Measurements from ENCODE around the gene FAM13A.

DNA sequence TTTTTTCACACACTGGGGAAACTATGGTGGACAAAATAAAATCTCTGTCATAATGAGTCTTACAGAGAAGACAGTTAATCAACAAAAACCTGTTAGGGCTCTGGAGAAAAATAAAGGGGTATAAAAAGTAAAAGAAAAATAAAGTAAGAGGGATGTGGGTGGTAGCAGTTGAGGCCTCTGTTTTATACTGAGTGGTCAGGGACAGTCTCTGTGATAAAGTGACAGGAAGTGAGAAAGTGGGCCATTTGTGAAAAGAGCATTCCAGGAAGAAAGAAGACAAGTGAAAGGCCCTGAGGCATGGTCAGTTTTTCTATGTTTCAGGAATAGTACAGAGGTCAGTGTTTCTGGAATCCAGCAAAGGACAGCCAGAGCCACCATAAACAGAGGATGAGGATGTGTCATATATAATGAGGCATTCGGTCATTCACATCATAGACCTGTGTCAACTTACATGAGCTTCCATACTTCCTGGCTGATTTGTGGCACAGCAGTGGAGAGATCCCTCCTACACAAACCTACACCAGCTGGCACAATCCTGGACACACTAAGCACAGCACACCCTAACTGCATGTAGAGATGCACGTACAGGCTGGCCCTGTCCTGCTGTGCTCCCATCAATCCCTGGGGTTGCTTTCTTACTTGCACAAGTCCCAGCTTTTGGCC lies 295.0 kb downstream of the FAM13A start:
- no peak for TF ChIP-seq POLR2A (IDR thresholded peaks at IDR 0.05)
- TF ChIP-seq, protein P1, sequence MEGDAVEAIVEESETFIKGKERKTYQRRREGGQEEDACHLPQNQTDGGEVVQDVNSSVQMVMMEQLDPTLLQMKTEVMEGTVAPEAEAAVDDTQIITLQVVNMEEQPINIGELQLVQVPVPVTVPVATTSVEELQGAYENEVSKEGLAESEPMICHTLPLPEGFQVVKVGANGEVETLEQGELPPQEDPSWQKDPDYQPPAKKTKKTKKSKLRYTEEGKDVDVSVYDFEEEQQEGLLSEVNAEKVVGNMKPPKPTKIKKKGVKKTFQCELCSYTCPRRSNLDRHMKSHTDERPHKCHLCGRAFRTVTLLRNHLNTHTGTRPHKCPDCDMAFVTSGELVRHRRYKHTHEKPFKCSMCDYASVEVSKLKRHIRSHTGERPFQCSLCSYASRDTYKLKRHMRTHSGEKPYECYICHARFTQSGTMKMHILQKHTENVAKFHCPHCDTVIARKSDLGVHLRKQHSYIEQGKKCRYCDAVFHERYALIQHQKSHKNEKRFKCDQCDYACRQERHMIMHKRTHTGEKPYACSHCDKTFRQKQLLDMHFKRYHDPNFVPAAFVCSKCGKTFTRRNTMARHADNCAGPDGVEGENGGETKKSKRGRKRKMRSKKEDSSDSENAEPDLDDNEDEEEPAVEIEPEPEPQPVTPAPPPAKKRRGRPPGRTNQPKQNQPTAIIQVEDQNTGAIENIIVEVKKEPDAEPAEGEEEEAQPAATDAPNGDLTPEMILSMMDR (IDR thresholded peaks at IDR 0.05): no peak
